Neural progenitor cell (in vitro differentiated cells): ENCODE measurements around the gene RNF145.
"Not testable (repeated sequence)": the region's sequence is repeated elsewhere in the genome, so short reads cannot be mapped to it uniquely, and the experiment has no call there.

ENCODE experiments used
- CTCF ChIP-seq: fragments of 200-600 bp; sonication (generic); IDR thresholded peaks from 2 replicates; pipeline ENCODE4 v1.5.1; 2017; ENCODE audit warnings: antibody characterized with exemption, mild to moderate bottlenecking
- EZH2phosphoT487 ChIP-seq: fragments of 200-600 bp; sonication (generic); IDR thresholded peaks from 2 replicates; pipeline ENCODE4 v1.6.1; 2017; ENCODE audit warnings: antibody characterized with exemption

GRCh38 chr5:159228097-159228496, 18.7 kb upstream of the RNF145 start:
- TF ChIP-seq CTCF, EZH2phosphoT487: not testable (repeated sequence)
